ENCODE measurements around the gene RANGAP1.

The RANGAP1 gene

DNA sequence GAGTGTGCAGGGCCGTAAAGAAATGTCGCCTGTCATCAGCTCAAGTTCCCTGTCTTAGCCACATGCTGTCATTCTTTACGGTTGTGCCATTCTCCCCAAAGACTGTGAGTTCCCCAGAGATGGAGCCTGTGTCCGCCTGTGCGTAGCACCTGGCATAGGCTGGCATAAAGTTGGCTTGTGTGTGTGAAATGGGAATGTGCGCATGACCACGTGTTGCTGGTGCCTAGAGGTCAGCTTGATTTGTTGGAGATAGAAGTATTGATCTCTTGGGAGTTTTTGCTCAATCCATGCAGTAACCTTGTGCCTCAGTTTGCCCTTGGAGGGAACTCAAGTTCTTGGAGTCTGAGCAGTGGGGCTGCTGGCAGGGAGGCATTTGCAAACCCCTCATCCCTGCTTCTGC lies 54.6 kb downstream of the RANGAP1 start:
- DNase-seq, result no peak

DNA sequence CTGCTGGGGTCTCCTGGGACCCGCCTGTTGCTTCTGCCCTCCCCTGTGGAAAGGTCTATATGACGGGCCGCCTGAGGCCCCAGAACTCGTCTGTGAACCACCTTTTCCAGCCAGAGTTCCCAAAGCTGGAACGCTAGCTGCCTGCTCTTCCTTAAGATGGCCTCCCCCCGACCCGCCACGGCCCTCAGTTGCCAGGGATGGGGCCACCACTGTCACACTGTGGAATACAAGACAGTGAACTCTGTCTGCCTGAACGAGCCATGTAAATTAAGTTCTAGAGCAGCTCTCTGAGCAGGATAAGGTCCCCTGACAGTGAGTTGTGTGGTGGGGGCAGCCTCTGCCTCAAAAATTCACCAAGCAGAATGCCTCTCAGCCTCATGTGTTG lies 55.6 kb downstream of the RANGAP1 start:
- DNase-seq, result no peak

DNA sequence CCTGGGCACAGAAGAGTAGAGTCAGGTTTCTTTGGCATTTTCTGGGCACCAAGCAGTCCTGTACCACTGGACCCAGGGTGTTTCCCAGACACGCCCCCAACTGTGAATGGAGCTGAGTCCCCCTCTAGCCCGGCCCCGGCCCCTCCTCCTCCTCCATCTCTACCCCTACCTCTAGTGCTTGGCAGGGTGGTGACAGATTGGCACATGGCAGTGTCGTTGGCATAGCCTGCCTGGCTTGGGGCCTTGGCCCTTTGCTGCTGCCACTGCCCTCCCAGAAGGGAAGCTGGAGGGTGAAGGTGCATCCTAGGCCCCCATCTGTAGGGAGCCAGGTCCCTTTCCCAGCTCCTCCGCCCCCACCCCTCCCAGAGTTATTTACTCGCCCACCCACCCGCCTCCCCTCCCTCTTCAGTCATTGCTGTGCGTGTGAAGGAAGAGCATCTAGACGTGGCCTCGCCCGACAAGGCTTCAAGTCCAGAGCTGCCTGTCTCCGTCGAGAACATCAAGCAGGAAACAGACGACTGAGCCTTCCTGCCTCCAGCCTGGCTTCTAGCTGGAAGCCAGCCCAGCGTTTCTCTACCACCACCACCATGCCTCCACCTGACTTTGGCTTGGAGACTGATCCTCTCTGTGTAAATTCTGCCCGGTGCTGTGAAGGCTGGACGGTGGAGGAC lies 56.1 kb downstream of the RANGAP1 start:
- DNase-seq, result no peak

DNA sequence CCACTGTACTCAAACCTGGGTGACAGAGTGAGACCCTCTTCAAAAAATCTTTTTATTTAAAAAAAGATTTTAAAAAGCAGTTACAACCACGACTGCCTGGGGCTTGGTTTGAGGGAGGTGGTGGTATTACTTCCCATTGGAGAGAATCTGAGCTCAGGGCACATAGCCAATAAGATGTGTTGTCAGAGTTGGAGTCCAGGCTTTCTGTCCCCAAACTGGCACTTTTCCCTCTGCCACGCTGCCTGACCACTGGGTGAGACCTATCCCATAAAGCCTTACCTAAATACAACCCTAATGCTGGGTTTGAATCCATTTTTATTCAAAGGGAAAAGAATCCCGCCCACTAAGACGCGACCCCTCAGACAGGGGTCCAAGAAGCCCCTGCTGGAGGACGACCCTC lies 56.8 kb downstream of the RANGAP1 start:
- DNase-seq, result no peak

DNA sequence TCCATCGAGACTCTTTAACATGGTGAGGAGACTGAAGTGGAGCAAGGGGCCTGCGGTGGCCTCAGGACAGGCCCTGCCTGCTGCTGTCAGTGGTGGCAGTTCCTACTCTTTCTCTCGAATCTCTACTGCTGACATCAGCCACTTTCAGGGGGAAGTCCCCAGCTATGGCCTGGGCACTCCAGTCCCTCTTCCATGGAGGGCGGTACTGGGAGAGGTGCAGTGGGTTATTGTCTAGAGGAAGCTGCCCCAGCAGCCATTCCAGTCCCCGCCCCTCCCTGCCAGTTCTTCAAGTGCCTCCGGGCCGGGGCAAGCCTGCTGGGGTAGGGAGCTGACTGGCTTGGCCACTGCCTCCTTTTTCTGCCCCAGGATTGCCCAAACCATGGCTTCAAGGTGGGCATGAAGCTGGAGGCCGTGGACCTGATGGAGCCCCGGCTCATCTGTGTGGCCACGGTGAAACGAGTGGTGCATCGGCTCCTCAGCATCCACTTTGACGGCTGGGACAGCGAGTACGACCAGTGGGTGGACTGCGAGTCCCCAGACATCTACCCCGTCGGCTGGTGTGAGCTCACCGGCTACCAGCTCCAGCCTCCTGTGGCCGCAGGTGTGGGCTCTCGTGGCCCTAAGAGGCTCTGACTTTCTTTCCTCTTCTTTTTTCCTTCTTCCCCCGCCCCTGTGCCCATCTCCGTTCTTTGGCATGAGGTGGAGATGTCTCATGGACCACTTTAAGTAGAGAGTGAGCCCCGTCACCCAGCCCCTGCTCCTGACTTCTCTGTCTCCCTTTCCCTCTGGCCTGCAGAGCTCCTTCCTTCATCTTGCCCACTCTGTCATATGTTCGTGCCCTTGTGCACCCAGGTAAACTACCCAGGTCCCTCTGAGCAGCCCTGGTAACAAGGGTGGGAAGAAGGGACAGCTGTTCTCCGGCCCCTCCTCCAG lies 59.0 kb downstream of the RANGAP1 start:
- no peak for DNase-seq

DNA sequence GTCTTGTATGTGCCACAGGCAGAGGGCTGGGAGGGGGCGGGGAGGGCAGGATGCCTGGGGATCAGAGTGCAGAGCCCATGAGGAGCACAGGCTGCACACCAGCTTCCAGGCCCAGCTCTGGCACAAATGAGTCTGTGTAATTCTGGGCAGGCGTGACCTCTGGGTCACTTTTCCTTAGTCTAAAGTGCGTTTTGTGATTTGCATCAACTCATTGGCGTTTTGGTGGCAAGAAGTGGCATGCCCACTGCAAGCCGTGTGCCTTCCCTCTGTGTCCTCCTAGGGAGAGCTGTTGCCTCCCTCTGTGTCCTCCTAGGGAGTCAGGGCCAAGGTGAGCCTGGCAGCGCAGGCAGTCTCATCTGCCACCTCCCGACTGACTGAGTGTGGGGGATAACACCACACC lies 62.5 kb downstream of the RANGAP1 start:
- DNase-seq, result no peak

DNA sequence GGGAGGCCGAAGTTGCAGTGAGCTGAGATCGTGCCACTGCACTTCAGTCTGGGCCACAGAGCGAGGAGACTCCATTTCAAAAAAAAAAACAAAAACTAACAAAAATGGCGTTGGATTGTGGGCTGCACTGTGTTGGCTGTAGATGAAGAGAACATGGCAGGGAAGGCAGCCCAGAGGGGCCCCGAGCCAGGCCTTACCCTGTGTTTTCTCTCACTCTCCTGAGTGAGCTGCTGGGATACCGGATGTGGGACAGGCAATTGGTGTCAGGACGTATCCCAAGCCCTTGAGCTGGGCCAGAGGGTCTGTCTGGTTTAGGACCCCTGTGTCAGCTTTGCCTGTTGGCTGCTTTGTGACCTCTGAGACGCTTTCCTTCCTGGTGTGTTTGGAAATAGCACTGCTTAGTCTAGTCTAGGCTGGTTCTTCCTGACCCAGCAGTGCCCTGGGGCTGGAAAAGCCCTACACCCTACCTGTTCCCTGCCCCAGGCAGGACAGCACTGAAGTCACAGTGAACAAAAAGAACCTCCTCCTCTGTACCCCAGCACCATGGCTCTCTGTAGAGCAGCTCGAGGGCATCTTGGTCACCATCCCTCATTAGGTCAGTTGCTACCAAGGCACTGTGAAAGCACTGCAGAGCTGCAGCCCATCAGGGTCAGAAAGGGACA lies 63.0 kb downstream of the RANGAP1 start:
- DNase-seq, result no peak

DNA sequence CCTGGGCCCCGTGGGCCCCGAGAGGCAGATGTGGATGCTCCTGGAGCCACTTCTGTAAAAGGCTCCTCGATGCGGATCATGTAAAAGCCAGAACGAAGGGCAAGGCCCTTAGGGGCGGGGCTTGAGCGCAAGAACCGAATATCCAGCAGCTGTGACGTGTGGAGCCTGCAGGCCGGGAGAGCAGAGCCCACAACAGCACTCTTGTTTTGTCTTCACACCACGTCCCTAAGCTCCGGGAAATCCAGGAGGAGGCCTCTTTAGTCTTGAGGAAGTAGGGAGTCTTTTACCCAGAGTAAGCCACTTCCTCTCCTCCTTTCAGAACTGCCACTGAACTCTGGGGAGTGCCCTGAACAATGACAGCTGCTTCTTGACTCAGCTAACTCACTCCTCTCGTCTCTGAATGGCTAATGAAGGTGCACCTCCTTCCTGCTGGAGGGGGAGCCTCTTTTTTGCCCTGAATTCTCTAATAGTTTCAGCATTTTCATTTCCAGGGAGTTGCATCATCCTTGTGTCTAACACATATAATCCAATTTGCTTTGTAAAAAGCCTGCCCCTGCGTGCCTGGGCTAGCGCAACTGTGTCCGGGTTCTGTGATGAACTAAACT lies 68.3 kb downstream of the RANGAP1 start:
- peak; percentile 49 for DNase-seq

DNA sequence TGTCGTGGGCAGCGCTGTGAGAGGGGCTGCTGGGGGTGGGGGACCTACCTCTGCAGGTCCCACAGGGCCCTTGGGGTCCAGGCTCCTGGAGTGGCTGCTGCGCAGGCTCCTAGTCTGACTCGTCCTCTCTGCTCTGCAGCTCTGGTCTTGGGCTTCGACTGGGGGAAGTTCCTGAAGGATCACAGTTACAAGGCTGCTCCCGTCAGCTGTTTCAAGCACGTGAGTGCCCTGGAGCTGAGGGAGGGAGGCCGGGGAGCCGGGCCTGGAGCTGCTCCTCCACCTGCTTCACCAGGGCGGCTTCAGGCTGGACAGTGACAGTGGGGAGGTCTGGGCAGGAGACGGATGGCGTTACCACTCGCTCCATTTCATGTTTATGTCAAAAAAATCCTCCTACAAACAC lies 69.0 kb downstream of the RANGAP1 start:
- DNase-seq, result no peak

DNA sequence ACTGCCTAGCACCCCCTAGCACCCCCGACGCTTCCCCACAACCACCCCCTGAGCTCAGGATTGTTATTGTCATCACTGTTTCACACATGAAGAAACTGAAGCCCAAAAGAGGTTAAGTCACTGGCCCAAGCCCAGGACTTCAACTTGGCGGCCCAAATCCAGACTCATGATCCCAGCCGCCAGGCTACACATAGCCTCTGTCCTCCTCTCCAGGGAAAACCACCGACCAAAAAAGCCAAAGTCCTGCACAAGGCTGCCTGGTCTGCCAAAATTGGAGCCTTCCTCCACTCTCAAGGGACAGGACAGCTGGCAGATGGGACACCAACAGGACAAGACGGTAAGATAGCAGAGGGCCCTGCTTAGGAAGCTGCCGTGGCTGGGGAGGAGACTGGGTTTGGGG lies 70.1 kb downstream of the RANGAP1 start:
- no peak for DNase-seq

DNA sequence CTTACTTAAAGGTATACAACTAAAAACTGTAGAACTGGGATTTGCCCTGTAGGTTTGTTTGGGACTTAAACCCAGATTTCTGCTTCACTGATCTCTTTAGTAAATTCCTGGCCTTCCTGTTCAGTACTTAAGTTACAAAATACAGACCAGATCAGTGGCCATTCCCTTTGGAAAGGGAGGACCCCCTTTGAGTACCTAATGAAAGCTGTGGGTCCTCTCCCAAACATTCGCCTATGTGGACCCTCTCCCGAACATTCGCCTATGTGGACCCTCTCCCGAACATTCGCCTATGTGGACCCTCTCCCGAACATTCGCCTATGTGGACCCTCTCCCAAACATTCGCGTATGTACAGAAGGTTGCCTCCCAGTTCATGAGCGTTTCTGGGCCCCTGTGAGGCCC lies 70.6 kb downstream of the RANGAP1 start:
- no peak for DNase-seq

DNA sequence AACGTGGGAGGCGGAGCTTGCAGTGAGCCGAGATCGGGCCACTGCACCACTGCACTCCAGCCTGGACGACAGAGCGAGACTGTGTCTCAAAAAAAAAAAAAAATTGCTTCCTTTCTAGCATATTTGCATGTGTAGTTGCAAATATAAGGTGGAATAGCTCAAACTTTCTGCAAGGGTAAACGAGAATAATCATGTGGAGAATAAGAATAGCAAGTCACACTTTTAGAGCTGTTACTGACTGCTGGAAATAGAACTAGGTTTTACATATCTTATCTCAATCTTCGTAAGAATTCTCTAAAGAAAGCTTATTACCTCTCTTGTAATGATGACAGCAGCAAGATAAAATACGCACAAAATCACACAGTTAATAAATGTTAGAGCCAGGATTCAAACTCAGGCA lies 79.3 kb downstream of the RANGAP1 start:
- DNase-seq, result no peak

DNA sequence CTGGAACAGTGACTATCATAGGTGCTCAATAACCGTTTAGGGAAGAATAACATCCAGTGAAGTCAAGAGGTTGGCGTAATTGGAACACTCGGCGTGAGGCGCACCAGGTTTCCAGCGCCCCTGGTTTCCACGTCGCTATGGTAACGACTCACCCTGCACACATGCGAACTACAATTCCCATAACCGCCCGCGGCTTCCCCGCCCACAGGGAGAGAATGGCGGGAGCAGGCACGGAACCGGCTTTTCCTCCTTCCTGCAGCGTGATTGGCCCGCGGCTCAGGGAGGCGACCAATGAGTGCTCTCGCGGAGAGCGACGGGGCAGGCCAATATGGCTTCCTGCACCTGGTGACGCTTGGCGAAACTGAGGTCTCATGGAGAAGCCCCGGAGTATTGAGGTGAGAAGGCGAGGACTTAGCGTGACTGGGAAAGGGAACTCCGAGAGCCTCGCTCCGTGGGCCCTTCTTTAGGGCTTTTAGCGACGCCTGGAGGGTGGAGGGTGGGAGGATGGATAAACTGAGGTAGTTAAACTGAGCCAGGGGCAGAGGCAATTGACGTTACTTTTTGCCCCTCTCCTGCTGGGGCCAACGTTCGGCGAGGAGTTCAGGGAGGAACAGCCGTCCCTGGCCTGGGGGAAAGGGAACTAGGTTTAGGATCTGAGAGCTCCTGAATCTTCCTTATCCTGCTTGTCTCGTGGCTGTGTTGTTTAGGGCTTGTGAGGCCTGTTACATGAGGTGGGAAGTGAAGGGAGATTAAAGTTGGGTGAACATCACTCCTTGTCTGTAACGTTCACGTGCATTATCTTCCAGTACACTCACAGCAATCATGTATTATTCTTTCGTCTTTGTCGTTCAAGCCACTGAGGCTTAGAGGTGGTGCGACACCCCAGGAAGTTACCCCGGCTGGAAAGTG lies 80.7 kb downstream of the RANGAP1 start, which contains the start of gene L3MBTL2:
L3MBTL2 (plus strand) TSS at position 321 of the 909 bp plus-strand sequence; CDS start at position 372, 51 bp downstream.
- peak; percentile 99 for DNase-seq

DNA sequence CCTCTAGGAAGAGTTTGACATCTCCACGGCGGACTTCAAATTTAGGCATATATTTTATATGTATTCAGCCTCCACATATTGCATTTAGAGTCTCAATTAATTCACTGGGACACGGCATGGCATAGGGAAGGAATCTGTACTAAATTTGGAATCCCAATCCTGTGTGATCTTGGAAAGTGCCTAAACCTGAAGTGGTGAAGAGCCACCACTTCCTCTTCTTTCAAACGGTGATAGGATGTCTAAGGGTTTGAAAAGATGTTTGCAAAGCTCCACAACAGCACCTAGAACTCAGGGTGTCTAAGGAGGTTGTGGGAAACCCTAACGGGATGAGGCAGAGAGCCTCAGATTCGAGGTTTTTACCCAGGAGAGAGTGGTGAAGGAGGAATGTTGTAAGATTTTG lies 81.9 kb downstream of the RANGAP1 start:
- no peak for DNase-seq

DNA sequence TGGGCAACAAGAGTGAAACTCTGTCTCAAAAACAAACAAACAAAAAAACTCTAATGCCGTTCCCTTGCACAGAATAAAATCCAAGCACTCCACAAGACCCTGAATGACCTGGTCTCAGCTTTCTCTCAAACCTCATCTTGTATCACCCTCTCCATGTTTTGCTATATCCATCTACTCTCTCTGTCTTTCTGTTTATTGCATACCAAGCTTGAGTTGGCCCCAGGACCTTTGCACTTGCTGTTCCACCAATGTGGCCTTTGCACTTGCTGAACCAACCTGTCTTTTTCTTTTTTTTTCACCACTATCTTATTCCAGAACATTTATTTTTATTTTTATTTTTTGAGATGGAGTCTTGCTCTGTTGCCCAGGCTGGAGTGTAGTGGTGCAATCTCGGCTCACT lies 82.9 kb downstream of the RANGAP1 start:
- no peak for DNase-seq

DNA sequence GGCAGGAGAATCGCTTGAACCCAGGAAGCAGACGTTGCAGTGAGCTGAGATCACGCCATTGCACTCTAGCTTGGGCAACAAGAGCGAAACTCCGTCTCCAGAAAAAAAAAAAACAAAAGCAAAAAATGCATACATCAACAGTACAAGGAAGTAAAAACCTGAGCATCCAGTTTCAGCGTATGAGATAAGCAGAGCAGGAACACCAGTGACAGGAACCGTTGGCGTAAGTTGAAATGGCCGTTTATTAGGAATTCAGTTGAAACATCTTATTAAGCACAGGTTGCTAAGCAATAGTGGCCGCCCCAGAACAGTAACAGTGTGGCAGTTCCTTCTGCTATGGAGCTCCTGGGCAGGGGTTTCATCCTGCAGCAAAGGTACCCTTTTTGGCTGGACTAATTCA lies 84.8 kb downstream of the RANGAP1 start:
- DNase-seq, result no peak

DNA sequence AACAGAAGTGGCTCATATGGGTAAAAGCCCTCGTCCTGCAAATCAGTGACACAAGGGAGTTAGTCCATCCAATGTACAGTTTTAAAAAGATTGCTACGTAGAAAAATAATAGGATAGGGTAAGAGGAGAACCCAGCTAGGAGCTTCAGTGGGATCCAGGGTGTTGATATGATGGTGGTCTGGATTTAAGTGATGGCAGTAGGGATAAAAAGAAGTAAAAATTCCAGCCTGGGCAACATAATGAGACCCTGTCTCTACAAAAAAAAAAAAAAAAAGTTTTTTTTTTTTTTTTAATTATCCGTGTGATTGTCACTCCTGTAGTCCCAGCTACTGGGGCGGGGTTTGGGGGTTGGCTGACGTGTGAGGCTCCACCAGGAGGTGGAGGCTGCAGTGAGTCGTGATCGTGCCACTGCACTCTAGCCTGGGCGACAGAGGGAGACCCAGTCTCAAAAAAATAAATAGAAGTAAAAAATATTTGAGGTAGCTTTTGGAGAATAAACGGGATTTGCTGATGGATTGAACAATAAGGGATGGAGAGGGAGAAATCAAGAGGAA lies 87.9 kb downstream of the RANGAP1 start:
- DNase-seq, result peak; percentile 61

DNA sequence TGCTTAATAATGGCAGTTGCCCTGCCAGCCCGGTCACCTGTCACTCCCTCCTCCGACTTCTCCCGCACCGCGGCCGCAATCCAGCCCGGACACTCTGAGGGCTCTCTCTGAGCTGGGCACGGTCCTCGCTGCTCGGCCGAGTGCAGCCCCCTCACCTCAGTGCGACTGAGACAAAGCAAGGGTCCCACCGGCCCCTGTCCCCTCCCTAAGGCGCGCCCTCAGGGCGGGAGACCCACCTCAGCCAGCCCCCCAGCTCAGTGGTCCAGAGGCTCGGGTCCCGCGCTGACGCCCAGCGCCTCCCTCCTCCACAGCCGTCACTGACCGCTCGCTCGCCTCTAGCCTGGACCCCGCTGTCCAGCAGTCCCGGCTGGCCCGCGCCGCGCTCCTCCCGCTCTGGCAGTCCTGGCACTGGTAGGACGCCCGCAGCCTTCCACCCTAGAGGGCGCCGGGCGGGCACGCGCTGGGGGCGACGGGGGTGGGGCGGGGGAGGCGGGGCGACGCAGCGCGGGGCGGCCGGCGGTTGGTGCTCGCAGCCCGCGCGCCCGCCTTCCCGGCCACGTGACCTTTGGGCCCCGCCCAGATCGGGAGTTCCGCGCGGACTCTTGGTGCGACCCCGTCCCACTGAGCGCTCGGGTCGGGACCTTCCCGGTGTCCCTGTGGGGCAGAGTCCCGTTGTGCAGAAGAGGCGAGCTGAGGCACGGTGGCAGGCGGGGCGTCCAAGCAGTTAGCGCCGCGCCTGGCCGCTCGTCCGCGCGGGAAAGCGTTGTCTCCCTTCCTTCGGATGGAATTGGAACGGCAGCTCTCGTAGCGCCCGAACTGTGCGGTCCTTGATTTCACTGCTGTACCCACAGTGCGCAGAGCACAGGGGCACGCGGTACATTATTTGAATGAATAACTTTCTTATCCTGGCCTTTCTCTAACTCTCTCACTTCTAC lies 88.7 kb downstream of the RANGAP1 start:
- peak; percentile 72 for DNase-seq

Data from stimulated activated CD4-positive, alpha-beta T cell treated with anti-CD3 and anti-CD28 coated beads, Interleukin-1b, Interleukin-23, amount 100 ng/mL, for 48 hours (primary cell).